PC-9 (cell line): Measurements from ENCODE around the gene HERPUD2.

ENCODE experiments used
- EZH2 ChIP-seq: fragments of 200-600 bp; sonication (generic); IDR thresholded peaks from 2 replicates; pipeline ENCODE4 v1.8.0; 2017; ENCODE audit warnings: antibody characterized with exemption, low read depth
- TF ChIP-seq, protein P1 (sequence below): fragments of 200-600 bp; sonication (generic); conservative IDR thresholded peaks from 2 replicates; pipeline ENCODE4 v1.6.1; 2017; ENCODE audit warnings: mixed run types, antibody characterized with exemption, mild to moderate bottlenecking, moderate library complexity

- TF ChIP-seq, protein P1, sequence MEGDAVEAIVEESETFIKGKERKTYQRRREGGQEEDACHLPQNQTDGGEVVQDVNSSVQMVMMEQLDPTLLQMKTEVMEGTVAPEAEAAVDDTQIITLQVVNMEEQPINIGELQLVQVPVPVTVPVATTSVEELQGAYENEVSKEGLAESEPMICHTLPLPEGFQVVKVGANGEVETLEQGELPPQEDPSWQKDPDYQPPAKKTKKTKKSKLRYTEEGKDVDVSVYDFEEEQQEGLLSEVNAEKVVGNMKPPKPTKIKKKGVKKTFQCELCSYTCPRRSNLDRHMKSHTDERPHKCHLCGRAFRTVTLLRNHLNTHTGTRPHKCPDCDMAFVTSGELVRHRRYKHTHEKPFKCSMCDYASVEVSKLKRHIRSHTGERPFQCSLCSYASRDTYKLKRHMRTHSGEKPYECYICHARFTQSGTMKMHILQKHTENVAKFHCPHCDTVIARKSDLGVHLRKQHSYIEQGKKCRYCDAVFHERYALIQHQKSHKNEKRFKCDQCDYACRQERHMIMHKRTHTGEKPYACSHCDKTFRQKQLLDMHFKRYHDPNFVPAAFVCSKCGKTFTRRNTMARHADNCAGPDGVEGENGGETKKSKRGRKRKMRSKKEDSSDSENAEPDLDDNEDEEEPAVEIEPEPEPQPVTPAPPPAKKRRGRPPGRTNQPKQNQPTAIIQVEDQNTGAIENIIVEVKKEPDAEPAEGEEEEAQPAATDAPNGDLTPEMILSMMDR, result no peak
- no peak for TF ChIP-seq EZH2
Observed at GRCh38 chr7:35697414-35698175, 2.7 kb upstream of the HERPUD2 start.
